HCT116 (cell line): ENCODE data around the gene STK24.

Experiments used
- EZH2 ChIP-seq: fragments of 200-600 bp; sonication (generic); IDR thresholded peaks from 2 replicates; pipeline ENCODE4 v1.6.1; 2017; ENCODE audit warnings: antibody characterized with exemption, mixed run types
- TCF7L2 ChIP-seq: IDR thresholded peaks from 2 replicates; pipeline ENCODE4 v1.7.0; 2011; ENCODE audit warnings: borderline replicate concordance, inconsistent platforms; ENCODE audit not compliant: insufficient read depth, insufficient read length; ENCODE audit errors: extremely low read depth
- YY1 ChIP-seq: IDR thresholded peaks from 2 replicates; pipeline ENCODE4 v1.6.1; 2011; ENCODE audit warnings: low read length, low read depth, moderate library complexity, mild to moderate bottlenecking; ENCODE audit not compliant: insufficient replicate concordance; ENCODE audit errors: extremely low read depth
- TF ChIP-seq, protein P1 (sequence below), 3 experiments: fragments of 200-600 bp in 1 of 3; sonication (generic) in 1 of 3; IDR thresholded peaks in 2 of 3; conservative IDR thresholded peaks in 1 of 3; 2 replicates each; pipeline ENCODE4 v1.5.1; 2012 to 2017; ENCODE audit warnings: low read depth in 2 of 3, low read length in 2 of 3, antibody characterized with exemption in 1 of 3, borderline replicate concordance in 1 of 3, control low read depth in 1 of 3, mild to moderate bottlenecking in 1 of 3, mixed read lengths in 1 of 3, mixed run types in 1 of 3, moderate library complexity in 1 of 3; ENCODE audit not compliant: insufficient read depth in 1 of 3

DNA sequence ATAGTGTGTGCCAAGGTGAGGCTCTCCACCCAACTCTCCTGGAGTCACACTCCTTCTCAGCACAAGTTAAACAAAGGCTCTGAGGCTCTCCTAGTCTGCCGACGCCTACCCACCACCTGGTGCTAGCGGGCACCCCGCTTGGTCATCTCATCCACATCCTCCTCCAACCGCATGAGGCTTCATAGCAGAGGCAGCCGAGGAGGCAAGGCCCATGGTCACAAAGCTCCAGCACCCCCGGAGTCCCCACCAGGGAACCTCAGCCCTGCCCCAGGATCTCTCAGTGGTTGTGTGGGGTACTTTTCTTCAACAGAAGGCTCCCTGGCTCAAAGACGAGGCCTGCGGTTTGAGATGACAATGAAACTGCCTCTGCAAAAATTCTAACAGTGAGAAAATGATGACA is 43.0 kb downstream of the STK24 start:
- no peak for TF ChIP-seq YY1
- TF ChIP-seq, protein P1, sequence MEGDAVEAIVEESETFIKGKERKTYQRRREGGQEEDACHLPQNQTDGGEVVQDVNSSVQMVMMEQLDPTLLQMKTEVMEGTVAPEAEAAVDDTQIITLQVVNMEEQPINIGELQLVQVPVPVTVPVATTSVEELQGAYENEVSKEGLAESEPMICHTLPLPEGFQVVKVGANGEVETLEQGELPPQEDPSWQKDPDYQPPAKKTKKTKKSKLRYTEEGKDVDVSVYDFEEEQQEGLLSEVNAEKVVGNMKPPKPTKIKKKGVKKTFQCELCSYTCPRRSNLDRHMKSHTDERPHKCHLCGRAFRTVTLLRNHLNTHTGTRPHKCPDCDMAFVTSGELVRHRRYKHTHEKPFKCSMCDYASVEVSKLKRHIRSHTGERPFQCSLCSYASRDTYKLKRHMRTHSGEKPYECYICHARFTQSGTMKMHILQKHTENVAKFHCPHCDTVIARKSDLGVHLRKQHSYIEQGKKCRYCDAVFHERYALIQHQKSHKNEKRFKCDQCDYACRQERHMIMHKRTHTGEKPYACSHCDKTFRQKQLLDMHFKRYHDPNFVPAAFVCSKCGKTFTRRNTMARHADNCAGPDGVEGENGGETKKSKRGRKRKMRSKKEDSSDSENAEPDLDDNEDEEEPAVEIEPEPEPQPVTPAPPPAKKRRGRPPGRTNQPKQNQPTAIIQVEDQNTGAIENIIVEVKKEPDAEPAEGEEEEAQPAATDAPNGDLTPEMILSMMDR (IDR thresholded peaks at IDR 0.05 in 2 of 3, conservative IDR thresholded peaks at IDR 0.05 in 1 of 3; ENCODE audit: borderline replicate concordance in 1 of 3, insufficient read depth in 1 of 3, low read depth in 2 of 3, low read length in 2 of 3): no peak
- TF ChIP-seq TCF7L2: no peak
- TF ChIP-seq EZH2: no peak
